ENCODE measurements around the gene CDC20.

The CDC20 gene

GRCh38 chr1:43358746-43359693 is at the start of gene CDC20:
TSS of gene CDC20 (plus strand) at chr1:43358981. CDS start at chr1:43359216, 235 bp downstream.
- DNase-seq, result peak; percentile 99

- DNase-seq, result peak; percentile 58
Observed at GRCh38 chr1:43309405-43310025, 49.3 kb upstream of the CDC20 start.

- no peak for DNase-seq
Observed at GRCh38 chr1:43311521-43311920, 47.3 kb upstream of the CDC20 start.

GRCh38 chr1:43312212-43312623 is 46.6 kb upstream of the CDC20 start:
- no peak for DNase-seq

DNA sequence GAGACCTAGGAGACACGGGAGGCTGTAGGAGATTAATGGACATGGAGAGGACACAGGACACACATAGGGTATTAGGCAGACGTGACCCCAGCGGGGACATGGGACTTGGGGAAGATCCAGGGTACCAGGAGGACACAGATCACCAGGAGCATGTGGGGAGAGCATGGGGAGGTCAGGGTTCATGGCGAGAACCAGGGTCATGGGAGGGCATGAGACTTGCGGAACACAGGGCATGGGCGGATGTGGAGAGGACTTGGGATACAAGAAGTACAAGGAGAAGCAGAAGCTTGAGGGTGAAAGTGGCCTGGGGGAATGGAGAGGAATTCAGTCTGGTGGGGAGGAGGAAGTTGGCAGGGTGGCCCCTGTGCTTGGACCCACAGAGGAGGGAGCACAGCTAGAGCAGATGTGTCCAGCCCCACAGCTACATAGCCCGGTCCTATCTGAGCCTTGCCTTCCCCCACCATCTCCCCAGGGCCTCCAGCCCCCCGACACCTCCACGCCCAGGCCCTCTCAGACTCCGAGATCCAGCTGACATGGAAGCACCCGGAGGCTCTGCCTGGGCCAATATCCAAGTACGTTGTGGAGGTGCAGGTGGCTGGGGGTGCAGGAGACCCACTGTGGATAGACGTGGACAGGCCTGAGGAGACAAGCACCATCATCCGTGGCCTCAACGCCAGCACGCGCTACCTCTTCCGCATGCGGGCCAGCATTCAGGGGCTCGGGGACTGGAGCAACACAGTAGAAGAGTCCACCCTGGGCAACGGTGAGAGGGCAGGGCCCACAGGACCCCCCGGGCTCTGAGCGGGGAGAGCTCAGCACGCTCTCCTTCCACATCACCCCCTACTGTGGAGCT is 45.9 kb upstream of the CDC20 start:
- DNase-seq, result no peak

- DNase-seq, result no peak
Observed at GRCh38 chr1:43313771-43314170, 45.0 kb upstream of the CDC20 start.

GRCh38 chr1:43314233-43314632 is 44.5 kb upstream of the CDC20 start:
- DNase-seq, result no peak

GRCh38 chr1:43315481-43315880 is 43.3 kb upstream of the CDC20 start:
- DNase-seq, result no peak

DNA sequence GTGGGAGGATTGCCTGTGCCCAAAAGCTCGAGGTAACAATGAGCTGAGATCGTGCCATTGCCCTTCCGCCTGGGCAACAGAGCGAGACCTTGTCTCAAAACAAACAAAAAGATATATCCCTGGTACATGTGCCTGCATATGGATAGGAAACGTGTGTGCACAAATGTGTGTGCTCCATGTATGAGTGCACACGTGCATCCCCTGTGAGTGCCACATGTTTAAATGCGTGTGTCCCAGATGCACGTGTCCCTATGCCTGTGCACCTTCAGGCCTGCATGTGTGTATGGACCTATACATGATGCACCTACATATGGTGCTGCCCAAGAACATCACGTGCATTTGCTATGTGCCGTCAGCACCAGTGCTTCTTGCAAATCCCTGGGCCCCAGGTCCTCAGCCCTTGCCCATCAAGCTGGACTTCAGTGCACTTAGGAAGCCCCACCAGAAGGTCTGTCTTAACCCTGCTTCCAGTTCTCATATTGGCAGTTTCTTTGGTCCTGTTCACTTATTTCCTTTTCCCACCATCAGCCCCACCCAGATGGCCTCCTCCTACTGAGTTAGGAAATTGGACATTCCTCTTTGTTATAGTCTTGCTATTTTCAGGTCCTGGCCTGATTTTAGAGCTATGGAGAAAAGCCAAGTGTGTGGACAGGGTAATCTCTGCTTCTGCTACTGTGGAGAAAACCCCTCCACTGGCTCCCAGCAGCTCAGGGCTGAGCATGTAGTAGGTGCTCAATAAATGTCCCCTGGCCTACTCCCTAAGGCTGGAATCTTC is 42.6 kb upstream of the CDC20 start:
- no peak for DNase-seq

DNA sequence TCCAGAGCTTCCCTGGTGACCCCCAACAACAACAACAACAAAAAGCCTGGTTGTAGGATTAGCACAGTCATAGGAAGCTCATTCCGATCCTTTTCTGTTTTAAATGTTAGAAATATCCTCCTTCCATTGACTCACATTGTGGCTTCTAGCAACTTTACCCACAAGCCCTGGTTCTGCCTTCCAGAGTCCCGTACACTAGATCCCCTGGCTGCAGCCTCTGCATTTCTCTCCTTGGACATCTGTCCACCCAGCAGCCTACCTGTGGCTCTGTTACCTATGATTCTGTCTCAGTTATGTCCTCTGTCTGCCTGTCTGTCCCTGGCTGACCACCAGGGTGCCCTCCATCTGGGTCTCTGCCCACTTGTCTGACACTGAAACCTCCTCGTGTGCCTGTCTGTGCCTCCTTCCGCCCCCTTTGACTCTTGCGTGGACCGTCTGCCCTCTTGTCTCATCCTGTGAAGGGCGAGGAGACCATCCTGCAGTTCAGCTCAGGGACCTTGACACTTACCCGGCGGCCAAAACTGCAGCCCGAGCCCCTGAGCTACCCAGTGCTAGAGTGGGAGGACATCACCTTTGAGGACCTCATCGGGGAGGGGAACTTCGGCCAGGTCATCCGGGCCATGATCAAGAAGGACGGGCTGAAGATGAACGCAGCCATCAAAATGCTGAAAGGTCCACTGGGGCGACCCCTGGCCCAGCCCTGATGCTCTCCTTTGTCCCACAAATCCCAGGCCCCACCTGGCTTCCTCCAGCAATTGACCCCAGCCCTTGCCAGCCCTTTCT is 41.9 kb upstream of the CDC20 start:
- no peak for DNase-seq

DNA sequence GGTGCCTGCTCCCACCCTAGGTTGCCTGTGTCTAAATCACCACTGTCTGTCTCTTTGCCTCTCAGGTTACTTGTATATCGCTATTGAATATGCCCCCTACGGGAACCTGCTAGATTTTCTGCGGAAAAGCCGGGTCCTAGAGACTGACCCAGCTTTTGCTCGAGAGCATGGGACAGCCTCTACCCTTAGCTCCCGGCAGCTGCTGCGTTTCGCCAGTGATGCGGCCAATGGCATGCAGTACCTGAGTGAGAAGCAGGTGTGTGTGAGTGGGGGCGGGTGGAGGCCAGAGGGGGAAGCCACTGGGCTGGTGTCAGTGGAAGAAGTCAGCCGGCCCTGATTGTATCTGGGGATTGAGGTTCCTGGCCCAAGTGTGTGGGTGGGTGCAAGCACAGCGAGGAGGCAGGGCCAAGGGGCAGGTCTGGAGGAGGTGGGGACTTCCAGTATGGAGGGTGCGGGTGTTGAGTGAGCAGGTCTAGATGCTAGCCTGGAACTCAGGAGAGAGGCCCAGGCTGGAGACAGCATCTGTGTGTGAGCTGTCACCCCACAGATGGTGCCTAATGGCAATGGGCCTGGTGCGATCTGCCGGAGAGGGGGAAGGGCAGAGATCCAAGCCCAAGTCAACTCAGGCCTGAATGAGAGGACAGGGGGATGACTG is 40.8 kb upstream of the CDC20 start:
- DNase-seq, result no peak

DNA sequence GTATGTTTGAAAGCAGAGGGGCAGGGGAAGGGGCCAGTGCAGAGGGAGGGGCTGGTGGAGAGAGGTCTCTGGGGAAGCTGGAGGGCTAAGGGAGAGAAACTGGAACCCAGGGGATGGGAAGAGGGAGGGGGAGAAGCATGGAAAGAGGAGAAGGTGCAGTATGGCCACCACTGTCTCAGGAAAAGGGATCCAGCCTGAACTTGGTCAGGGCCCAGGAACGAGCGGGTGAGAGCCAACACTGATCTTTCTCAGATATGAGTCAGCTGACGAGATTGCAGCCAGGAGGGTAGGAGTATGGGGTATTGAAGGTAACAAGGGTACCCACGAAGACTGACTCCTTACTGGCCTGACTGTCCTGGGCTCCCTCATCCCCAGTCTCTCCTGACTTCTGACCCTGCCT is 40.0 kb upstream of the CDC20 start:
- DNase-seq, result no peak

DNA sequence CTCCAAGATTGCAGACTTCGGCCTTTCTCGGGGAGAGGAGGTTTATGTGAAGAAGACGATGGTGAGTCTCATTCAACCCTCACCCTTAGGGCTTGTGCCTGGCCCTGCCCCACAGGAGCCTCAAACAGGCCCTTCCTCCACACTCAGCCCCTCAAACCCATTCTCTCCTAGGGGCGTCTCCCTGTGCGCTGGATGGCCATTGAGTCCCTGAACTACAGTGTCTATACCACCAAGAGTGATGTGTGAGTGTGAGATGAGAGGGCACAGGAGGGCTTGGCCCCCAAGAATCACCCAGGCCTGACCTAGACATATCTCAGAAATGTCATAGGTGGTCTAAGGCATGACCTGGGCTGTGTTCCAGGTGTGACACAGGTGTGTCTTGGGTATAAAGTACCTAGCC is 39.5 kb upstream of the CDC20 start:
- no peak for DNase-seq

GRCh38 chr1:43319766-43320165 is 39.0 kb upstream of the CDC20 start:
- no peak for DNase-seq

DNA sequence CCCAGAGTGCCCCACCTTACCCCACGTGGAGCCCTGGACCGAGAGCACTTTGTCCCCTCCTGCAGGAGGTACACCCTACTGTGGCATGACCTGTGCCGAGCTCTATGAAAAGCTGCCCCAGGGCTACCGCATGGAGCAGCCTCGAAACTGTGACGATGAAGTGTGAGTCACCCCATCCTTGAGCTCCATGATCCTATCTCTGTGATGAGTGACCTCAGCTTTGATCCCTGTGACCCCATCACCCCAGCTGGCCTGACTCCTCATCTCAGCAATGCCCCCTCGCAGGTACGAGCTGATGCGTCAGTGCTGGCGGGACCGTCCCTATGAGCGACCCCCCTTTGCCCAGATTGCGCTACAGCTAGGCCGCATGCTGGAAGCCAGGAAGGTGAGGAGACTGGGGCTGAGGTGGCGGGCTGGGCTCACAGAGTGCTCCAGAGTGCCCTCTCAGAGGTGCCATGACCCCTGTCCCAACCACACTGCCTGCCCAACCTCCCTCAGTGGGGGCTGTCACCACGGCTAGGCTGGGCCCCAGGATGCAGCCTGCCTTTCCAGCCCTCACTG is 37.4 kb upstream of the CDC20 start:
- DNase-seq, result no peak

DNA sequence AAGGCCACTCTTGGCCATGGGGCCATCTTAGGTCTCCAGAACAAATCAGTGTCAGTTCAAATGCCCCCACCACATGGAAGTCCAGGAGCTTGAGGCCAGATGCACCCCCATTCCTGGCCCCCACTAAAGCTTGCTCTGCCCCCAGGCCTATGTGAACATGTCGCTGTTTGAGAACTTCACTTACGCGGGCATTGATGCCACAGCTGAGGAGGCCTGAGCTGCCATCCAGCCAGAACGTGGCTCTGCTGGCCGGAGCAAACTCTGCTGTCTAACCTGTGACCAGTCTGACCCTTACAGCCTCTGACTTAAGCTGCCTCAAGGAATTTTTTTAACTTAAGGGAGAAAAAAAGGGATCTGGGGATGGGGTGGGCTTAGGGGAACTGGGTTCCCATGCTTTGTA is 36.3 kb upstream of the CDC20 start:
- DNase-seq, result no peak

GRCh38 chr1:43324810-43325209 is 34.0 kb upstream of the CDC20 start:
- no peak for DNase-seq

DNA sequence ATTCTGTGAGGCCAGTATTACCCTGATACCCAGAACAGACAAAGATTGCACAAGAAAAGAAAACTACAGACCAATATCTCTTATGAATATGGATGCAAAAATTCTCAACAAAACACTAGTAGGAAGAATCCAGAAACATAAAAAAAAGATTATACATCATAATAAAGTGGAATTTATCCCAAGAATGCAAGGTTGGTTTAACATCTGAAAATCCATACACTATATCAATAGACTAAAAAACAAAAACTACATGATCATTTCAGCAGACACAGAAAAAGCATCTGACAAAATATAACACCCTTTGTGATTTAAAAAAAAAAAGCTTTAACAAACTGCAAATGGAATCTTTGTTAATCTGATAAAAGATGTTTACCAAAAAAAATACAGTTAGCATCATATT is 33.4 kb upstream of the CDC20 start:
- no peak for DNase-seq

- DNase-seq, result peak; percentile 27
Observed at GRCh38 chr1:43327549-43328292, 31.1 kb upstream of the CDC20 start.
